ENCODE data around the gene MAGEA4. TPM values are rescaled to one million over a fixed set of nuclear protein-coding genes. Genes with fewer than 3 reads are reported as not detected.

Gene MAGEA4
- total RNA-seq, 2 experiments from 2014 or later: not detected

DNA sequence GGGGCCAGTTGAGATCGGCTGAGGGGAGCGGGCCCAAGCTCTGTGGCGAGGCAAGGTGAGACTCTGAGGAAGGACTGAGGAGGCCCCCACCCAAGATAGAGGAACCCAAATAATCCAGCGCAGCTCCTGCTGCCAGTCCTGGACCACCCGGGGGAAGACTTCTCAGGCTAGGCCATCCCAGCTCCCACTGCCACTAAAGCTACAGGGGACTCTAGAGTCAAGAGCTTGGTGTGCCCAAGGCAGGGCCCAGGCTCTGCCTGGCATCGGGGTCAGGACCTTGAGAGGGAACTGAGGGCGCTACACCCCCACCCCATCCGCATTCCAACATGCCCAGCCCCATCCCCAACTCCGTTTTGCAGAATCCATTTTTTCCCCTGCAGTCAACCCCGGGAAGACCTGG is 8.6 kb downstream of the MAGEA4 start:
- H4K20me1 ChIP-seq (ENCODE audit: insufficient read depth, low read length): no peaks in the 10 kb centered on the region
- H3K9me2 ChIP-seq (ENCODE audit: insufficient read depth, low read length): no peaks in the 10 kb centered on the region
- no peak for TF ChIP-seq EZH2phosphoT487 (IDR thresholded peaks at IDR 0.05; ENCODE audit: borderline replicate concordance, low read depth, low read length)
- TF ChIP-seq, protein P1, sequence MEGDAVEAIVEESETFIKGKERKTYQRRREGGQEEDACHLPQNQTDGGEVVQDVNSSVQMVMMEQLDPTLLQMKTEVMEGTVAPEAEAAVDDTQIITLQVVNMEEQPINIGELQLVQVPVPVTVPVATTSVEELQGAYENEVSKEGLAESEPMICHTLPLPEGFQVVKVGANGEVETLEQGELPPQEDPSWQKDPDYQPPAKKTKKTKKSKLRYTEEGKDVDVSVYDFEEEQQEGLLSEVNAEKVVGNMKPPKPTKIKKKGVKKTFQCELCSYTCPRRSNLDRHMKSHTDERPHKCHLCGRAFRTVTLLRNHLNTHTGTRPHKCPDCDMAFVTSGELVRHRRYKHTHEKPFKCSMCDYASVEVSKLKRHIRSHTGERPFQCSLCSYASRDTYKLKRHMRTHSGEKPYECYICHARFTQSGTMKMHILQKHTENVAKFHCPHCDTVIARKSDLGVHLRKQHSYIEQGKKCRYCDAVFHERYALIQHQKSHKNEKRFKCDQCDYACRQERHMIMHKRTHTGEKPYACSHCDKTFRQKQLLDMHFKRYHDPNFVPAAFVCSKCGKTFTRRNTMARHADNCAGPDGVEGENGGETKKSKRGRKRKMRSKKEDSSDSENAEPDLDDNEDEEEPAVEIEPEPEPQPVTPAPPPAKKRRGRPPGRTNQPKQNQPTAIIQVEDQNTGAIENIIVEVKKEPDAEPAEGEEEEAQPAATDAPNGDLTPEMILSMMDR (conservative IDR thresholded peaks at IDR 0.05; ENCODE audit: low read length): no peak
- no peak for DNase-seq (ENCODE audit: low spot score)
- H3K27ac ChIP-seq (ENCODE audit: low read depth, low read length, poor library complexity, severe bottlenecking): no peak overlapping the region
- no peak overlapping the region for H2AFZ ChIP-seq (ENCODE audit: low read length)
- CTCF ChIA-PET (ENCODE audit: unreplicated experiment): no interaction called here
- H3K4me2 ChIP-seq (ENCODE audit: low read length): no peak overlapping the region
- H3K79me2 ChIP-seq (ENCODE audit: insufficient read depth, low read depth, low read length): no peaks in the 10 kb centered on the region
- BruUV-seq (replicated peaks): no TSS peak
- H3K9me3 ChIP-seq (ENCODE audit: low read length): no peaks in the 10 kb centered on the region
- intact Hi-C loops (cut with micrococcal nuclease; ENCODE audit: unreplicated experiment): no loop called here
- no peak overlapping the region for H3K4me3 ChIP-seq (ENCODE audit: low read depth, low read length, poor library complexity, severe bottlenecking)
- H3K36me3 ChIP-seq (ENCODE audit: insufficient read depth, low read length): no peaks in the 10 kb centered on the region
- H3K4me1 ChIP-seq (ENCODE audit: insufficient read depth, low read length, poor library complexity, severe bottlenecking): no peaks in the 10 kb centered on the region
- POLR2A ChIA-PET: no interaction called here

DNA sequence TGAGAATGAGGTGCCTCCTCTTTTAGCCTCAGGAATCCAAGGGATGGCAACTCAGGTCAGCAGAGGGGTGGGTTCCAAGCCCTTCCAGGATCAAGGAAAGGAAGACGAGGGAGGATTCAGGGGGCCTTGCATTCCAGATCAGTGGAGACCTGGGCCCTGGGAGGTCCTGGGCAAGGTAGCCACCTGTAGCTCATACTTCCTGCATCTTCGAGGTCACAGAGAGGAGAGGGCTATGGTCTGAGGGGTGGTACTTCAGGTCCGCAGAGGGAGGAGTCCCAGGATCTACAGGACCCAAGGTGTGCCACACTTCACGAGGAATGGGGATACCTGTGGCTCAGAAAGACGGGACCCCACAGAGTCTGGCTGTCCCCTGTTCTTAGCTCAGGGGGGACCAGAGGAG is 9.2 kb downstream of the MAGEA4 start:
- CTCF ChIA-PET (ENCODE audit: unreplicated experiment): no interaction called here
- intact Hi-C loops (cut with micrococcal nuclease; ENCODE audit: unreplicated experiment): no loop called here
- H3K9me3 ChIP-seq (ENCODE audit: low read length): no peaks in the 10 kb centered on the region
- H3K27ac ChIP-seq (ENCODE audit: low read depth, low read length, poor library complexity, severe bottlenecking): no peak overlapping the region
- H2AFZ ChIP-seq (ENCODE audit: low read length): no peak overlapping the region
- no peaks in the 10 kb centered on the region for H3K4me1 ChIP-seq (ENCODE audit: insufficient read depth, low read length, poor library complexity, severe bottlenecking)
- TF ChIP-seq, protein P1 (conservative IDR thresholded peaks at IDR 0.05; ENCODE audit: low read length): no peak
- no peak for TF ChIP-seq EZH2phosphoT487 (IDR thresholded peaks at IDR 0.05; ENCODE audit: borderline replicate concordance, low read depth, low read length)
- H3K4me3 ChIP-seq (ENCODE audit: low read depth, low read length, poor library complexity, severe bottlenecking): no peak overlapping the region
- POLR2A ChIA-PET: no interaction called here
- H3K79me2 ChIP-seq (ENCODE audit: insufficient read depth, low read depth, low read length): no peaks in the 10 kb centered on the region
- no peaks in the 10 kb centered on the region for H3K36me3 ChIP-seq (ENCODE audit: insufficient read depth, low read length)
- BruUV-seq (replicated peaks): no TSS peak
- no peak overlapping the region for H3K4me2 ChIP-seq (ENCODE audit: low read length)
- no peaks in the 10 kb centered on the region for H4K20me1 ChIP-seq (ENCODE audit: insufficient read depth, low read length)
- no peak for DNase-seq (ENCODE audit: low spot score)
- H3K9me2 ChIP-seq (ENCODE audit: insufficient read depth, low read length): no peaks in the 10 kb centered on the region

DNA sequence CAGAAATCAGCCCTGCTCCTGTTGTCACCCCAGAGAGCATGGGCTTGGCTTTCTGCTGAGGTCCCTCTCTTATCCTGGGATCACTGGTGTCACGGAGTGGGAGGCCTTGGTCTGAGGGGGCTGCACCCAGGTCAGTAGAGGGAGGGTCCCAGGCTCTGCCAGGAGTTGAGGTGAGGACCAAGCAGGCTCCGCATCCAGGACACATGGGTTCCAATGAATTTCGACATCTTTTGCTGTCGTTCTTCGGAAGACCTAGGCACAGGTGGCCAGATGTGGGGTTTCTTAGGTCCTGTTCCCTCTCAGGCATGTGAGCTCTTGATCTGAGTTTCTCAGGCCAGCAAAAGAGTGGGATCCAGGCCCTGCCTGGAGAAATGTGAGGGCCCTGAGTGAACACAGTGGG is 10.0 kb downstream of the MAGEA4 start:
- TF ChIP-seq, protein P1 (conservative IDR thresholded peaks at IDR 0.05; ENCODE audit: low read length): no peak
- TF ChIP-seq EZH2phosphoT487 (IDR thresholded peaks at IDR 0.05; ENCODE audit: borderline replicate concordance, low read depth, low read length): no peak
- DNase-seq (ENCODE audit: low spot score): no peak
- Histone ChIP-seq H3K9me3 (ENCODE audit: low read length) (no peaks in the 10 kb centered on the region), H3K9me2 (ENCODE audit: insufficient read depth, low read length) (no peaks in the 10 kb centered on the region), H2AFZ (ENCODE audit: low read length) (no peak overlapping the region), H3K4me2 (ENCODE audit: low read length) (no peak overlapping the region), H3K79me2 (ENCODE audit: insufficient read depth, low read depth, low read length) (no peaks in the 10 kb centered on the region), H3K36me3 (ENCODE audit: insufficient read depth, low read length) (no peaks in the 10 kb centered on the region), H3K4me1 (ENCODE audit: insufficient read depth, low read length, poor library complexity, severe bottlenecking) (no peaks in the 10 kb centered on the region), H3K4me3 (ENCODE audit: low read depth, low read length, poor library complexity, severe bottlenecking) (no peak overlapping the region), H3K27ac (ENCODE audit: low read depth, low read length, poor library complexity, severe bottlenecking) (no peak overlapping the region), H4K20me1 (ENCODE audit: insufficient read depth, low read length) (no peaks in the 10 kb centered on the region)
- CTCF ChIA-PET (ENCODE audit: unreplicated experiment): no interaction called here
- intact Hi-C loops (cut with micrococcal nuclease; ENCODE audit: unreplicated experiment): no loop called here
- BruUV-seq (replicated peaks): no TSS peak
- POLR2A ChIA-PET: no interaction called here
